Right kidney (tissue), 1 donor: ENCODE results near the gene GAS2L3.
"Not testable (repeated sequence)": the region's sequence is repeated elsewhere in the genome, so short reads cannot be mapped to it uniquely, and the experiment has no call there.

Experiments used
- DNase-seq: peaks from one replicate; pipeline ENCODE4 v3.0.0-alpha.2; 2016

GAS2L3 gene

GRCh38 chr12:100574187-100575074, 947 bp downstream of the GAS2L3 start:
- no peak for DNase-seq

GRCh38 chr12:100576331-100577036, 3.0 kb downstream of the GAS2L3 start:
- no peak for DNase-seq

- no peak for DNase-seq
These were observed 5.4 kb downstream of the GAS2L3 start for GRCh38 chr12:100578923-100579322.

GRCh38 chr12:100579844-100580243, 6.4 kb downstream of the GAS2L3 start:
- no peak for DNase-seq

- DNase-seq: no peak
These were observed 10.8 kb downstream of the GAS2L3 start for GRCh38 chr12:100584256-100584655.

GRCh38 chr12:100591979-100592378, 18.5 kb downstream of the GAS2L3 start:
- no peak for DNase-seq

GRCh38 chr12:100593490-100593889, 20.0 kb downstream of the GAS2L3 start:
- no peak for DNase-seq

GRCh38 chr12:100601626-100602025, 28.1 kb downstream of the GAS2L3 start:
- no peak for DNase-seq

GRCh38 chr12:100602997-100603396, 29.5 kb downstream of the GAS2L3 start:
- not testable (repeated sequence) for DNase-seq

GRCh38 chr12:100608776-100609175, 35.3 kb downstream of the GAS2L3 start:
- DNase-seq: no peak

GRCh38 chr12:100610666-100611430, 37.4 kb downstream of the GAS2L3 start:
- DNase-seq: no peak

GRCh38 chr12:100612606-100613005, 39.1 kb downstream of the GAS2L3 start:
- no peak for DNase-seq

- DNase-seq: no peak
These were observed 51.1 kb downstream of the GAS2L3 start for GRCh38 chr12:100624571-100624970.

- DNase-seq: no peak
These were observed 59.0 kb downstream of the GAS2L3 start for GRCh38 chr12:100632445-100632892.

GRCh38 chr12:100633082-100633785, 59.8 kb downstream of the GAS2L3 start:
- DNase-seq: not testable (repeated sequence)

GRCh38 chr12:100643246-100643645, 69.8 kb downstream of the GAS2L3 start:
- DNase-seq: no peak

GRCh38 chr12:100646896-100647295, 73.4 kb downstream of the GAS2L3 start:
- DNase-seq: no peak

GRCh38 chr12:100651108-100651507, 77.6 kb downstream of the GAS2L3 start:
- DNase-seq: no peak

- DNase-seq: no peak
These were observed 78.2 kb downstream of the GAS2L3 start for GRCh38 chr12:100651694-100652093.

- no peak for DNase-seq
These were observed 79.0 kb downstream of the GAS2L3 start for GRCh38 chr12:100652488-100652887.

- DNase-seq: no peak
These were observed 82.7 kb downstream of the GAS2L3 start for GRCh38 chr12:100656141-100656540.

- no peak for DNase-seq
These were observed 83.4 kb downstream of the GAS2L3 start for GRCh38 chr12:100656856-100657255.
